Measurements from ENCODE around the gene PCDHA12. TPM values are rescaled to one million over a fixed set of nuclear protein-coding genes. Genes with fewer than 3 reads are reported as not detected.

PCDHA12 gene
- total and polyA plus RNA-seq, 9 of the 15 experiments (the other 6 are each of a cell fraction or from before 2014, with no cell fraction given): not detected

- H4K20me1 ChIP-seq (replicated peaks; ENCODE audit: control insufficient read depth, insufficient read depth, low read length): no peaks in the 10 kb centered on the region
- DNase-seq (ENCODE audit: extremely low read depth in 1 of 4, low spot score in 3 of 4): peak; percentile 9 to 40 (median 11)
- WGBS (ENCODE audit: insufficient coverage, low coverage, missing lambda C conversion rate): 11% methylated on average over 34 of the region's 47 CpGs
- intact Hi-C loops (cut with micrococcal nuclease) (no loop called here), in situ Hi-C loops (cut with MboI) (no loop called here)
- H3K27ac ChIP-seq (ENCODE audit: extremely low read depth, low read depth, low read length): no peak within 1 kb of the TSS
- no peak within 1 kb of the TSS for H3K4me3 ChIP-seq
- H3K4me2 ChIP-seq (ENCODE audit: insufficient read depth, low read length): no peak within 1 kb of the TSS
- no peak within 1 kb of the TSS for H2AFZ ChIP-seq (ENCODE audit: low read depth, low read length)
- BruUV-seq (replicated peaks): no TSS peak
- no peaks in the 10 kb centered on the region for H3K9me1 ChIP-seq (ENCODE audit: control insufficient read depth, insufficient read depth, low read length)
- H3K27me3 ChIP-seq (ENCODE audit: control insufficient read depth in 2 of 2, insufficient read depth in 2 of 2, low read length in 2 of 2): no peaks in the 10 kb centered on the region
- ChIA-PET POLR2A (no interaction called here), CTCF (ENCODE audit: low intra/inter-chr PET ratio) (interaction anchor here (0.7 kb wide), 1 partner anchor 200 kb away, joined by 3 read pairs; no protein-coding TSS in a partner anchor)
- H3K9ac ChIP-seq (ENCODE audit: insufficient read depth in 1 of 2, low read depth in 2 of 2, low read length in 2 of 2): no peak within 1 kb of the TSS
- H3K79me2 ChIP-seq (ENCODE audit: control insufficient read depth, insufficient read depth, low read length): no peaks in the 10 kb centered on the region
- no peaks in the 10 kb centered on the region for H3K36me3 ChIP-seq (ENCODE audit: control insufficient read depth, insufficient read depth, low read length)
- FAIRE-seq: peak; percentile 52
- H3K9me3 ChIP-seq (replicated peaks; ENCODE audit: control insufficient read depth, insufficient read depth, low read depth, low read length): no peaks in the 10 kb centered on the region
- peak; percentile 69 for ATAC-seq
- peaks cover 0 to 3% of the 10 kb centered on the region in 2 experiments; a peak in 1 of 5 replicates for H3K4me1 ChIP-seq (replicated peaks in 1 of 2; ENCODE audit: control insufficient read depth in 2 of 2, insufficient read depth in 2 of 2, low read length in 2 of 2)
- TF ChIP-seq KLF13 (tag; IDR thresholded peaks at IDR 0.05; ENCODE audit: borderline replicate concordance, low read depth): no peak
- TF ChIP-seq BRD4 (IDR thresholded peaks at IDR 0.05): no peak
- no peak for TF ChIP-seq ARID4B (CRISPR knock-in tag; IDR thresholded peaks at IDR 0.05)
- TF ChIP-seq CEBPG (CRISPR knock-in tag; IDR thresholded peaks at IDR 0.05): no peak
- no peak for TF ChIP-seq CEBPG (tag; conservative IDR thresholded peaks at IDR 0.05 in 1 of 2, IDR thresholded peaks at IDR 0.05 in 1 of 2)
- no peak for TF ChIP-seq MED1 (CRISPR knock-in tag; IDR thresholded peaks at IDR 0.05; ENCODE audit: borderline replicate concordance)
- no peak for TF ChIP-seq ARID3A (IDR thresholded peaks at IDR 0.05; ENCODE audit: borderline replicate concordance, low read depth, low read length)
- TF ChIP-seq ZKSCAN1 (IDR thresholded peaks at IDR 0.05; ENCODE audit: low read depth, low read length): no peak
- no peak for TF ChIP-seq U2AF2 (optimal IDR thresholded peaks at IDR 0.05; ENCODE audit: low read depth, low read length)
Observed at GRCh38 chr5:140840978-140841962, 33.8 kb upstream of the PCDHA12 start, which contains the start of gene PCDHA8. PCDHA8 (plus strand) TSS chr5:140841187; CDS start chr5:140841322, 135 bp downstream.
